Left renal cortex interstitium (tissue), 4 donors: ENCODE data around the gene ATXN1. TPM values are rescaled to one million over a fixed set of nuclear protein-coding genes. Genes with fewer than 3 reads are reported as not detected.

Source experiments
- DNase-seq, 4 donors: peaks; one replicate each; pipeline ENCODE4 v3.0.0-alpha.2; 2013; ENCODE audit warnings: low read depth in 4 of 4, low spot score in 2 of 4, missing footprints in 1 of 4
- polyA plus RNA-seq, 4 donors: library from polyadenylated mRNA; unstranded; fragments of 120-200 nt; gene quantifications; one replicate each; pipeline ENCODE4 v1.2.1, GENCODE V29; 2013; ENCODE audit not compliant: insufficient read length in 4 of 4

ATXN1 gene
- polyA plus RNA-seq, 4 donors: 17.0 to 23.0 (median 19.4) TPM

GRCh38 chr6:16659466-16660156 lies 101.6 kb downstream of the ATXN1 start:
- DNase-seq: no peak

GRCh38 chr6:16658348-16659034 lies 102.8 kb downstream of the ATXN1 start:
- DNase-seq: peak in 1 of 4 donors; percentile 34

- no peak for DNase-seq
Observed at GRCh38 chr6:16657768-16658167, 103.5 kb downstream of the ATXN1 start.

- no peak for DNase-seq
Observed at GRCh38 chr6:16656451-16656850, 104.8 kb downstream of the ATXN1 start.

- no peak for DNase-seq
Observed at GRCh38 chr6:16654701-16655100, 106.6 kb downstream of the ATXN1 start.

GRCh38 chr6:16653226-16653625 lies 108.0 kb downstream of the ATXN1 start:
- DNase-seq: no peak

- DNase-seq: no peak
Observed at GRCh38 chr6:16651871-16652270, 109.4 kb downstream of the ATXN1 start.

- DNase-seq: no peak
Observed at GRCh38 chr6:16649890-16650289, 111.4 kb downstream of the ATXN1 start.

- no peak for DNase-seq
Observed at GRCh38 chr6:16649241-16649640, 112.0 kb downstream of the ATXN1 start.

- no peak for DNase-seq
Observed at GRCh38 chr6:16648003-16648402, 113.3 kb downstream of the ATXN1 start.

GRCh38 chr6:16647422-16647821 lies 113.8 kb downstream of the ATXN1 start:
- DNase-seq: no peak

- no peak for DNase-seq
Observed at GRCh38 chr6:16644540-16645250, 116.6 kb downstream of the ATXN1 start.

GRCh38 chr6:16639684-16640480 lies 121.4 kb downstream of the ATXN1 start:
- no peak for DNase-seq

GRCh38 chr6:16637635-16638034 lies 123.6 kb downstream of the ATXN1 start:
- DNase-seq: no peak

- DNase-seq: no peak
Observed at GRCh38 chr6:16635810-16636602, 125.3 kb downstream of the ATXN1 start.

GRCh38 chr6:16635291-16635809 lies 125.9 kb downstream of the ATXN1 start:
- DNase-seq: no peak

GRCh38 chr6:16634855-16635254 lies 126.4 kb downstream of the ATXN1 start:
- no peak for DNase-seq

- DNase-seq: no peak
Observed at GRCh38 chr6:16633961-16634360, 127.3 kb downstream of the ATXN1 start.

- DNase-seq: no peak
Observed at GRCh38 chr6:16633465-16633864, 127.8 kb downstream of the ATXN1 start.

GRCh38 chr6:16632101-16632500 lies 129.2 kb downstream of the ATXN1 start:
- no peak for DNase-seq
